Pancreas (tissue), 10 donors: ENCODE results near the gene DMAP1. TPM values are rescaled to one million over a fixed set of nuclear protein-coding genes. Genes with fewer than 3 reads are reported as not detected.

Experiments
- ATAC-seq, 4 donors: fragments of 200-7000 bp; cut with Tn5 transposase; one replicate each; pipeline versions ENCODE4 v1.8.0 to v1.9.1; 2020; ENCODE audit warnings: mild to moderate bottlenecking in 4 of 4, moderate library complexity in 4 of 4
- DNase-seq, 6 donors: peaks; one replicate each; pipeline ENCODE4 v3.0.0-alpha.2; 2020
- FAIRE-seq: peaks from 2 replicates; lab custom pipeline; 2012; peaks lifted over from hg19 to GRCh38; lab: Jason Lieb, UNC
- H3K27ac ChIP-seq, 4 donors: fragments of 200-600 bp; sonication (generic); 1 replicate in 3 of 4; 2 replicates in 1 of 4; pipeline versions ENCODE4 v1.5.0 to v1.8.0; 2020
- H3K27me3 ChIP-seq, 4 donors: fragments of 200-600 bp; one replicate each; pipeline ENCODE4 v1.8.0; 2021
- H3K36me3 ChIP-seq, 3 donors: fragments of 200-600 bp; sonication (generic) in 1 of 3; one replicate each; pipeline versions ENCODE4 v1.5.0 to v1.8.0; 2020 to 2021
- H3K4me1 ChIP-seq, 3 donors: fragments of 200-600 bp; one replicate each; pipeline ENCODE4 v1.8.0; 2021
- H3K4me3 ChIP-seq, 4 donors: fragments of 200-600 bp; sonication (generic) in 2 of 4; one replicate each; pipeline versions ENCODE4 v1.5.0 to v1.8.0; 2020 to 2021
- H3K9me3 ChIP-seq, 4 donors: fragments of 200-600 bp; one replicate each; pipeline ENCODE4 v1.8.0; 2021
- WGBS, 2 donors: extraction: QIAGEN DNeasy Blood & Tissue Kit; methylation state at CpG; one replicate each; pipeline ENCODE4 v1.1.7; 2013; 5-methylcytosine and 5-hydroxymethylcytosine counted together
- intact Hi-C, 3 donors: fragments of 100-400 bp; cut with DNase I; formaldehyde crosslinking; loops; one replicate each; pipeline versions ENCODE4 v1.11.1 to v1.14.2; 2022
- polyA plus RNA-seq, 2 donors: library from polyadenylated mRNA; stranded (reverse); fragments of 200-250 nt; gene quantifications; one replicate each; pipeline ENCODE4 v1.2.3, GENCODE V29; 2013
- total RNA-seq, 6 donors: library from RNA; stranded (reverse); fragmentation: NEBNext Ultra II Directional in 4 of 6; extraction: Animal tissue kit (Norgen Biotek cat#: 25700) in 4 of 6; gene quantifications; one replicate each; pipeline versions ENCODE4 v1.2.1 to v1.2.4, GENCODE V29; 2021 to 2023
- TF ChIP-seq, protein P1 (sequence below), 4 donors: fragments of 200-600 bp; sonication (generic) in 3 of 4; IDR thresholded peaks; one replicate each; pipeline versions ENCODE4 v1.5.0 to v1.8.0; 2021; ENCODE audit warnings: antibody characterized with exemption in 4 of 4
- donor health status: healthy with polysubstance abuse.
- donor health status: DM: no; HTN: no; CAD: no; lungs with moderate emphysema.
- donor health status: DM: no; HTN: no; CAD: no.
- donor health status: control.
- donor health status: control.
- donor health status: Bipolar disorder and iron deficiency.
- donor health status: DM: yes; HTN: yes; CAD: no.
- donor health status: DM: no; HTN: no; CAD: no.
- donor health status: DM: no; HTN: no; CAD: no.
- donor health status: DM: yes; HTN: yes; CAD: no.

The DMAP1 gene
- total and polyA plus RNA-seq, 8 donors = 18.1 to 149 (median 27.8) TPM

DNA sequence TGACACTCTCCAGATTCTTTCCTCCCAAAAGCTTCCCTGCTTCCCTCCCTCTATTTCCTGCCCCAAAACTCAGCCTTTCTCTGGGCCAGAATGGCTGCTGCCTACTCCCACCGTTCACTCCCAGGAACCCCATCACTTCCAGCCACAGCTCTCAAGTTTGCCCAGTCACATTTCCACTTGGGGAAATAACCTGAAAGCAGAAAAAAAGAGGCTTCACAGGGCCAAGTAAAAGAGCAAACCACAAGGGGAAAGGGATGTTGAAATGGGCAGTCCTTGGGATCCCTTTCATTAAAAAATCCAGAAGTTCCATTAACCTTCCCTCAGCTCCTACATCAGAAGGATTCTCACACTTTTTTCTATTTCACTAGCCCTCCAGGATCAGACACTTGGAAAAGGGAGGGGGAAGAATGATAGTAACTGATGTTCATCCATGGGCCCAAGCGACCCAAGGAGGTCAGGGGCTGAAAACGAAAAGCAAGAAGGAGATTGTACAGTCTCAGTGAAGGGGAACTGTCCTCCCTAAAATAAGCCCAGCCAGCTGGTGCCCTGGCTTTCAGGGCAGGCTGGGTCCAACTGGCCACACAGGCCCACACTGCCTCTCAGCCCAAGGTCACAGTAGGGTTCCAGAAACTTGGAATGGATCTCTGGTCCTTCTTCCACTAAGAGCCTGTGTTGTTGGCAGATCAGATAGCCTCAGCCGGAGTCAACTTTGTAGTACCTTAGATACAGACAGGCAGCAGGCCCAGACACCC is 49.7 kb downstream of the DMAP1 start:
- intact Hi-C loops = no loop called here
- DNase-seq (no peak), ATAC-seq (no peak), FAIRE-seq (no peak)
- TF ChIP-seq, protein P1, sequence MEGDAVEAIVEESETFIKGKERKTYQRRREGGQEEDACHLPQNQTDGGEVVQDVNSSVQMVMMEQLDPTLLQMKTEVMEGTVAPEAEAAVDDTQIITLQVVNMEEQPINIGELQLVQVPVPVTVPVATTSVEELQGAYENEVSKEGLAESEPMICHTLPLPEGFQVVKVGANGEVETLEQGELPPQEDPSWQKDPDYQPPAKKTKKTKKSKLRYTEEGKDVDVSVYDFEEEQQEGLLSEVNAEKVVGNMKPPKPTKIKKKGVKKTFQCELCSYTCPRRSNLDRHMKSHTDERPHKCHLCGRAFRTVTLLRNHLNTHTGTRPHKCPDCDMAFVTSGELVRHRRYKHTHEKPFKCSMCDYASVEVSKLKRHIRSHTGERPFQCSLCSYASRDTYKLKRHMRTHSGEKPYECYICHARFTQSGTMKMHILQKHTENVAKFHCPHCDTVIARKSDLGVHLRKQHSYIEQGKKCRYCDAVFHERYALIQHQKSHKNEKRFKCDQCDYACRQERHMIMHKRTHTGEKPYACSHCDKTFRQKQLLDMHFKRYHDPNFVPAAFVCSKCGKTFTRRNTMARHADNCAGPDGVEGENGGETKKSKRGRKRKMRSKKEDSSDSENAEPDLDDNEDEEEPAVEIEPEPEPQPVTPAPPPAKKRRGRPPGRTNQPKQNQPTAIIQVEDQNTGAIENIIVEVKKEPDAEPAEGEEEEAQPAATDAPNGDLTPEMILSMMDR (IDR thresholded peaks at IDR 0.05) = no peak
- H3K27ac ChIP-seq = no peak overlapping the region
- no peaks in the 10 kb centered on the region for H3K9me3 ChIP-seq
- H3K4me3 ChIP-seq = no peak overlapping the region
- H3K36me3 ChIP-seq = no peaks in the 10 kb centered on the region
- WGBS, 2 donors = 80 to 85% methylated on average over 4 of the region's 4 CpGs
- H3K4me1 ChIP-seq = no peaks in the 10 kb centered on the region
- H3K27me3 ChIP-seq = no peaks in the 10 kb centered on the region

DNA sequence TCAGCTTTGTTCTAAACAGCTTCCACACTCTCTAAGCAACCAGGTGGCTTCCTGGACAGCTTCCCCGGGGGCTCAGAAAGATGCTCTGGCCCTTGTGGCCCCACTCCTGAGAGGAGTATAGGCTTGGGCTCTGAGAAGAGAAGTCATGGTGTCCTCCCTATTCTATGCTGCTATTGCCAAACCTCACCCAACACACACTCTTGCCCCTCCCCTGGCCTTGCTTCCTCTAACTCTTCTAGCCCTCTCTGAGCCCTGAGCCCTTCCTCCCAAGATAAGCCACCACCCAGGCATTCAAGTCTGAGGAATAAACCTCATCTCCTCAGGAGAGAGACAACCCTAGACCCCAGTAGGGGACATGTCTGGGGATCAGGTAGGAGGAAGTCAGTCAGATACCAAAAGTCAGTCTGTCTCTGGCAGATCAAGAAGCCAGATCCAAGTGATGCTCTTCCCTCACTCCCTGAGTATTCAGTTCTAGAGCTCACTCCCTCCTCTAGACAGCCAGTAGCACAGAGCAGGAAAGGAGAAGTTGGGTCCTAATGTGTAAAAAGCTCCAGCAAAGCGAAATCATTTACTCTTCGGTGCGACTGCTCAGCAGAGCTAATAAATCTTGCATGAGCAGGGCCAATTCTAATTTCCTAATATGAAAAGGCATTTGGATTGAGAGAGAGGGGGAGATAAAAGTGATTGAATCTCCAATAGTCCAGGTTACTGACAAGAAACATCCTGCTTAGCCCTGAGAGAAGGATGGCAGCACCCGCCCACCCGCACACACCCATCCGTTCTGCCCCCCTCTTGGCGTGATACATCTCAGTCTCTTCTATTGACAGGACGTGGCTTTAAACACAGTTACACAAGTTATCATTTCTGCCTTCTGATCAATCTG is 50.5 kb downstream of the DMAP1 start:
- intact Hi-C loops = no loop called here
- DNase-seq (no peak), ATAC-seq (peak in 2 of 4 donors; percentile 32 to 41), FAIRE-seq (no peak)
- WGBS, 2 donors = 93 to 94% methylated on average over 9 of the region's 9 CpGs
- TF ChIP-seq, protein P1 (IDR thresholded peaks at IDR 0.05) = no peak
- Histone ChIP-seq H3K27me3 (no peaks in the 10 kb centered on the region), H3K27ac (no peak overlapping the region), H3K4me1 (no peaks in the 10 kb centered on the region), H3K4me3 (no peak overlapping the region), H3K36me3 (no peaks in the 10 kb centered on the region), H3K9me3 (no peaks in the 10 kb centered on the region)

DNA sequence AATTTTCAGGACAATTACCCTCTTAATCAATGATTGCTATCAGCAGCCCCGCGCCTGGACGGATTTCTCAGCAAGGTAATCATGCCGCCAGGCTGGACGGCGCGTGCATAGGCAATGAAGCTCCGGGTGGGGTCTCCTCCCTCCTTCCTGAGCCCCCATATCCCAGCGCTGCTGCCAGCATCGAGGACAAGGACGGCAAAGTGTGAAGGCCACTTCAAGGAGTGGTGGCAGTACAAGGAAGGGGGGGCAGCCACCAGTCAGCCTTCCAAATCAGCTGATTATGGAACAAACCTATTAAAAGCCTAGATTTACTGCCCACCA is 51.1 kb downstream of the DMAP1 start:
- Histone ChIP-seq H3K27me3 (no peaks in the 10 kb centered on the region), H3K4me1 (no peaks in the 10 kb centered on the region), H3K36me3 (no peaks in the 10 kb centered on the region), H3K27ac (no peak overlapping the region), H3K9me3 (no peaks in the 10 kb centered on the region), H3K4me3 (no peak overlapping the region)
- DNase-seq (no peak), ATAC-seq (no peak), FAIRE-seq (no peak)
- WGBS, 2 donors = 88% methylated on average over 10 to 11 of the region's 11 CpGs
- intact Hi-C loops = no loop called here
- TF ChIP-seq, protein P1 (IDR thresholded peaks at IDR 0.05) = no peak

DNA sequence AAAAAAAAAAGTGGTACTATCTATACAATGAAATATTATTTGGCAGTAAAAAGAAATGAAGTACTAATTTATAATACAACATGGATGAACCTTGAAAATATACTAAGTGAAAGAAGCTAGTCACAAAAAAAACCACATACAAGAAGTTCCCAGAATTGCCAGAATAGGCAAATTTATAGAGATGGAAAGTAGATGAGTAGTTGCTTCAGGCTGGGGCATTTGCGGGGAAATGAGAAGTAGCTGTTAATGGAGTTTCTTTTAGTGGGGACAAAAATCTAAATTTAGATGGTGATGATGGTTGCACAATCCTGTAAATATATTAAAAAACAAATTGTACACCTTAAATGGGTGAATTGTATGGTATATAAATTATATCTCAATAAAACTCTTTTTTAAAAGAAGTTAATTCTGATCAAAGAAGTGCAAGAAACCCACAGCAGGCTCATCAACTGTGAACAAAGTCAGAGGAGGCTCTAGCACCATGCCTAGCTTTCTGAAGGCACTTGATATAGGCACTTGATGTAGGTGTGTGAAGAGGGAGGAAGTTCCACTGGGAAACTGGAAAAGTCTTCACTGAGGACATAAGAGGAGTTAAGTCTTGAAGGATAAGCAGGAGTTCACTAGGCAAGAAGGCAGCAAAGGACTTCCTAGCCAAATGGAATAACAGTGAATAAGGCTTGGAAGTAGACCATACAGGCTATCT is 52.5 kb downstream of the DMAP1 start:
- H3K36me3 ChIP-seq = no peaks in the 10 kb centered on the region
- FAIRE-seq (no peak), ATAC-seq (no peak), DNase-seq (no peak)
- intact Hi-C loops = no loop called here
- H3K4me1 ChIP-seq = no peaks in the 10 kb centered on the region
- H3K27me3 ChIP-seq = no peaks in the 10 kb centered on the region
- no peaks in the 10 kb centered on the region for H3K9me3 ChIP-seq
- no peak overlapping the region for H3K4me3 ChIP-seq
- WGBS, 2 donors = 97 to 99% methylated on average over 1 of the region's 1 CpG
- TF ChIP-seq, protein P1 (IDR thresholded peaks at IDR 0.05) = no peak
- no peak overlapping the region for H3K27ac ChIP-seq
